GM12872 (cell line): ENCODE measurements around the gene POLR2L.

Source experiments
- TF ChIP-seq, protein P1 (sequence below): IDR thresholded peaks from 3 replicates; pipeline ENCODE4 v1.5.1; 2011; ENCODE audit warnings: low read depth, mild to moderate bottlenecking, low read length, moderate library complexity; ENCODE audit not compliant: insufficient read depth

The POLR2L gene

DNA sequence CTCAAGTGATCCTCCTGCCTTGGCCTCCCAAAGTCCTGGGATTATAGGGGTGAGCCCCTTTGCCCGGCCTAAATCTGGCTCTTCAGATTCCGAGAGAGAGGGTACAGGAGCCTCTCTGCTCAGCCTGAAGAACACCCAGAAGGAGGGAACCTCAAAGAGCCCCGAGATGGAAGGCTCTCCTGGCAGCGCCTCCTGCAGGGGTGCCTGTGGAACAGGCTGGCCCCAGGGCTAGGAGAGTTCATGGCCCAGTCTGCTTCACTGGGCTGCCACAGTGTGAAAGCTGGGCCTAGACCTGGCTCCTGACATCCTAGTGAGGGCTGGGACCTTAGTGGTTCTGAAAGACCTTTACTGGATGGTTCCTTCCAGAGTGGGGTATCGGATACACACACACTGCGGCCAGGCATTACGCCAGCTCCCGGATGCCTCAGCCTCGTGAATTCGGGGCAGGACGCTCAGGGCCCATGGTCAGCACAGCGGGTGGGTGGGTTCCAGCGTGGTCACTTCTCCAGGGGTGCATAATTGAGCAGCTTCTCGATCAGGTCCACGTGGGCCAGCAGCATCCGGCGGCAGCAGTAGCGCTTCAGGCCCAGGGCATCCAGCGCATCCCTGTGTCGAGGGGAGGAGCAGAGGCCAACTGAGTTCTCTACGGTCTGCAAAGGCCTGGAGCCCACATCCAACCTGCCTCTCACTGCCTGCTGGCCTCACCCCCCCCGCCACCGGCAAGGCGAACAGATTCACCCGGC lies 2.3 kb downstream of the POLR2L start:
- TF ChIP-seq, protein P1, sequence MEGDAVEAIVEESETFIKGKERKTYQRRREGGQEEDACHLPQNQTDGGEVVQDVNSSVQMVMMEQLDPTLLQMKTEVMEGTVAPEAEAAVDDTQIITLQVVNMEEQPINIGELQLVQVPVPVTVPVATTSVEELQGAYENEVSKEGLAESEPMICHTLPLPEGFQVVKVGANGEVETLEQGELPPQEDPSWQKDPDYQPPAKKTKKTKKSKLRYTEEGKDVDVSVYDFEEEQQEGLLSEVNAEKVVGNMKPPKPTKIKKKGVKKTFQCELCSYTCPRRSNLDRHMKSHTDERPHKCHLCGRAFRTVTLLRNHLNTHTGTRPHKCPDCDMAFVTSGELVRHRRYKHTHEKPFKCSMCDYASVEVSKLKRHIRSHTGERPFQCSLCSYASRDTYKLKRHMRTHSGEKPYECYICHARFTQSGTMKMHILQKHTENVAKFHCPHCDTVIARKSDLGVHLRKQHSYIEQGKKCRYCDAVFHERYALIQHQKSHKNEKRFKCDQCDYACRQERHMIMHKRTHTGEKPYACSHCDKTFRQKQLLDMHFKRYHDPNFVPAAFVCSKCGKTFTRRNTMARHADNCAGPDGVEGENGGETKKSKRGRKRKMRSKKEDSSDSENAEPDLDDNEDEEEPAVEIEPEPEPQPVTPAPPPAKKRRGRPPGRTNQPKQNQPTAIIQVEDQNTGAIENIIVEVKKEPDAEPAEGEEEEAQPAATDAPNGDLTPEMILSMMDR = peak; percentile 52

- TF ChIP-seq, protein P1 = no peak
These were observed 3.1 kb downstream of the POLR2L start for GRCh38 chr11:839280-839623.

DNA sequence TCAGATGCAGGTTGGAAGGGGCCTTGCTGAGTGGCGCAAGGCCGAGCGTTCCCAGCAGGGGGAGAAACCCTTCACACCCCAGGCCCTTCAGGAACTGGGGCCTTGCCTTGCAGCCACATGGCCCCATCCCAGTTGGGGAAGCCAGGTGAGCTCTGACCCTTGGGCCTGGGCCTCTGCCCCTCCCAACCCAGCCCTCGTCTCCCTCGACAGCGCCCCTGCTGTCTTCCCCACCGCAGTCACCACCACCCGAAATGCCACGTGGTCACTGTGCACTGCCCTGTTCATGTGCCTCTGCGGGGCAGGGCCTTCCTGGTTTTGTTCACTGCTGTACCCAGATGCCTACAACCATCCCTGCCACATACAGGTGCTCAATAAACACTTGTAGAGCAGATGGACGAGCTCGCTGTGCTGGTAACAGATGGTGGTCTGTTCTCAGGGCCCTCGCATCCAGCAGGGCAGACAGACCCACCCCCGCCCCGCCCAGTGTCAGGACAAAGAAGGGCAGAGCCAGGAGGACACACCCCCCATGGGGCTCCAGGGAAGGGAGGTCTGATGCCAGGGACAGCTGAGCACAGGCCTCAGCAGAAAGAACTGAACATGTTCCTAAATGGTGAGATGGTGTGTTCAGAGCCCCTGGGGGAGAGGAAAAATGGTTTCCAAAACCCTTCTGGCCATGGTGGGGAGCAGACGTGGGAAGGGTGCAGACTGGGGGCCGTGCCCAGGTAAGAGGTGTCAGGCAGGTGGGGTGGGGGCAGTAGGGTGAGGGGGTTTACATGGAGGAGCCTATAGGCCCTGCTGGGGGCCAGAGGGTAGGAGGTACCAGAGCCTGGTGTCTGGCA lies 3.7 kb downstream of the POLR2L start:
- TF ChIP-seq, protein P1 = 0 out of 3 replicates have a peak, but pooled peaks have one; percentile 14

DNA sequence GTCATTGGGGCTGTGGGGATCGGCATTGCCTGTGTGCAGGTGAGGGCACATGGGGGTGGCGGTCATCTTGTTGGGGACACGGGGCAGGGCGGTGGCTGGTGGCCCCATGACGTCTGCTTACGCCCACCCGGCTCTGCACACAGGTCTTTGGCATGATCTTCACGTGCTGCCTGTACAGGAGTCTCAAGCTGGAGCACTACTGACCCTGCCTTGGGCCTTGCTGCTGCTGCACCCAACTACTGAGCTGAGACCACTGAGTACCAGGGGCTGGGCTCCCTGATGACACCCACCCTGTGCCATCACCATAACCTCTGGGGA lies 4.4 kb downstream of the POLR2L start:
- TF ChIP-seq, protein P1 = no peak

- TF ChIP-seq, protein P1 = no peak
These were observed 4.9 kb downstream of the POLR2L start for GRCh38 chr11:837189-837989.

DNA sequence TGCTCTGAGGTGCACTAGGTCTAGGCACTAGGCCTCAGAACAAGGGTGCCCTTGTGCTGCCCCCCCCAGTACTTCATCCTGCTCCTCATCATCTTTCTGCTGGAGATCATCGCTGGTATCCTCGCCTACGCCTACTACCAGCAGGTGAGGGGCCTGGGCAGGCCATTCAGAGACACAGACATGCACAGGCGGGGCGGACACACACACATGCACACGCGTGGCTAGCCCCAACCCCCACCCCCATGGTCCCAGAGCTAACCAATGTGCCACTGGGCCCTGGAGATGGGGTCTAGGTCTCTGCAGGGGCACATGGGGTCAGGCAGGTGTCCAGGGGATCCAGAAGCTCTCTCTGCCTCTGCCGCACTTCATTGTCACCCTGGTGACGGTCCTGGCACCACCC lies 5.6 kb downstream of the POLR2L start:
- TF ChIP-seq, protein P1 = no peak

- TF ChIP-seq, protein P1 = no peak
These were observed 6.1 kb downstream of the POLR2L start for GRCh38 chr11:836274-836673.
